Eye (tissue), 1 donor: ENCODE measurements around the gene MERTK.
"Not testable (repeated sequence)": the region's sequence is repeated elsewhere in the genome, so short reads cannot be mapped to it uniquely, and the experiment has no call there.

ENCODE experiments used
- DNase-seq: peaks from one replicate; pipeline ENCODE4 v3.0.0-alpha.2; 2015

Gene MERTK

GRCh38 chr2:112018846-112019245 is 120.4 kb downstream of the MERTK start:
- DNase-seq = no peak

GRCh38 chr2:112019569-112019982 is 121.2 kb downstream of the MERTK start:
- DNase-seq = no peak

GRCh38 chr2:112020561-112020960 is 122.2 kb downstream of the MERTK start:
- DNase-seq = no peak

DNA sequence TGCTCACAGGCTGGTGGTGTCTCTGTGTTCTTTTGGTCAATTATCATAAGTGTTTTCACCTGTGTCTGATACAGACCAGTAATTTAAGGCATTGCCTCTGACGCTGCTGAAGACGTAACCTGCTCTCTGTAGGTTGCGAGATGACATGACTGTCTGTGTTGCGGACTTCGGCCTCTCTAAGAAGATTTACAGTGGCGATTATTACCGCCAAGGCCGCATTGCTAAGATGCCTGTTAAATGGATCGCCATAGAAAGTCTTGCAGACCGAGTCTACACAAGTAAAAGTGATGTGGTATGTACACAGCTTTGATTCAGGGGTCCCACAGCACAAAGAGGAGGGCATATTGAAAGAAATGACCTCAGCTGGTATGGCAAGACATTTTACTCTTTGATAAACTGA is 122.9 kb downstream of the MERTK start:
- DNase-seq = no peak

GRCh38 chr2:112021781-112022231 is 123.4 kb downstream of the MERTK start:
- DNase-seq = no peak

DNA sequence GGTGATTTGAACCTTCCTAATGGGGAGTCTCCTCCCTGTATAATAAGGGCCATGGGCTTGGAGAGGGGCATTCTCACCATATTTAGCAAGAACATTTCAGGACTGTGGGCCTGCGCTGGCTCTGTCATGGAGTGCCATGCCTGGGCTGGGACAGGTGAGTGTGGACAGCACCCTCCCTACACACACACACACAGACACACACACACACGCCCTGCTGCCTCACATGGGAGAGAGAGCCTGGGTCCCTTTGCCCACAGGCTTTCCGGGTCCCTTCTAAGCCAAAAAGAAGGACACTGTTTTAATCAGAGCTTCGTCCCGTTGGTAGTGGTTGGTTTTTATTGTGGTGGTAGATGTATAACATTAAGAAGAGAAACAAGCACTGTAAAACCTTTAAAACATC is 125.3 kb downstream of the MERTK start:
- DNase-seq = no peak

- no peak for DNase-seq
Measured at GRCh38 chr2:112024231-112024630, 125.8 kb downstream of the MERTK start.

DNA sequence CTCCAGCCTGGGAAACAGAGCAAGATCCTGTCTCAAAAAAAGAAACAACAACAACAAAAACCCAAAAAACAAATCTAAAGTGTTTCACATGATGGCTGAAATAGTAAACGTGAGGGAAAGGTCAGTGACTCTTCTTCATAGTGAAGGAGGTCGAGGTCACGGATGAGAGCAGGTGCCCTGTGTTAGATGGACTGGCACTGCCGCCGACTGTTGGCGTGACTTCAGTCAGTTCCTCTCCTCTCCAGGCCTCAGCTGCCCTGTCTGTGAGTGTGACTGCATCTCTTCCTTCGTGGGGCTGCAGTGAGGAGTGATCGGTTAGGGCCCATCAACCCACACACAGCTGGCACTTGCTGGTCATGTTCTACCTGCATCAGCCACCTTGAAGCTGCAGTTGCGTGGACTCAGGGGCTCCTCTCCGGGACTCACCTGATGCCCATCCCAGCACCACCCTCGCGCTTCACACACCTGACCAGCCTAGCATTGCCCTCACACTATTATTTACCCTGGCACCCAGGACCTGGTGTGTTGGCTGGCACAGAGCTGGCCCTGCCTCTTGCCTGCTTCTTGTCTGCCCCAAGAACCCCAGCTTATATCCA is 126.6 kb downstream of the MERTK start:
- no peak for DNase-seq

DNA sequence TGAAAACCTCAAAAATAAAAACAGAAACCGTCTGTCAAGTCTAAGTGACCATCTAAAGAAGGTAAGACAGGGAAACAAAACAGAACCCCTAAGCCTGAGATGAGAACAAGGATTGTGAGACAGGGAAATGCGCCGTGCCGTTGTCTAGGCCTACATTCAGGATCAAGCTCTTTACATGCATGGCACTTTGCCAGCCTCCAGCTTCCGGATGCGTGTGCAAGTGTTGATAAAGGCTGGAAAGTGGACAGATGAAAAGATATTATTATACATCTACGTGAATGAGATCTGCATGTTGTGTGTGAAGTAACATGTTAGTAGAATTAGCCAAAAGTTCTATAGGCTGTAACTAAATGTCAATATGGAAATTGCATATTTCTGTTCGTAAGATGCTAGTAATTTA is 128.1 kb downstream of the MERTK start:
- DNase-seq = no peak

DNA sequence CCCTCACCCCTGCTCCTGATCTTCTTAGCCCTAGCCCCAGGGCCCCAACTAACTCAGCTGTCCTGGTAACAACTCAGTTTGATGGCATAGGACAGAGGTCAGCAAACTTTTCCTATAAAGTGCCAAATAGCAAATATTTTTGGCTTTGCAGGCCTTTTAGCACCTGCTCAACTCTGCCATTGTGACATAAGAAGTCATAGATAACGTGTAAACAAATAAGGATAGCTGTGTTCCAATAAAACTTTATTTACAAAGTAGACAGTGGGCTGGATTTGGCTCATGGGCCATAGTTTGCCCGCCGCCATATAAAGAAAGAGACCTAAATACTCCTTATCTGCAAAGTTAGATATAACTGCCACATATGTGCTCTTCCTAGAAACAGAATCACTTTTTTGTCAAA is 129.4 kb downstream of the MERTK start:
- no peak for DNase-seq

GRCh38 chr2:112029164-112029563 is 130.8 kb downstream of the MERTK start:
- no peak for DNase-seq

- DNase-seq = peak; percentile 38
Measured at GRCh38 chr2:112031473-112032223, 133.2 kb downstream of the MERTK start.

GRCh38 chr2:112032224-112032586 is 133.8 kb downstream of the MERTK start:
- no peak for DNase-seq

GRCh38 chr2:112032689-112033465 is 134.5 kb downstream of the MERTK start:
- peak; percentile 8 for DNase-seq

- no peak for DNase-seq
Measured at GRCh38 chr2:112033600-112033999, 135.2 kb downstream of the MERTK start.

- DNase-seq = no peak
Measured at GRCh38 chr2:112034924-112035323, 136.5 kb downstream of the MERTK start.

- DNase-seq = no peak
Measured at GRCh38 chr2:112035786-112036185, 137.4 kb downstream of the MERTK start.

DNA sequence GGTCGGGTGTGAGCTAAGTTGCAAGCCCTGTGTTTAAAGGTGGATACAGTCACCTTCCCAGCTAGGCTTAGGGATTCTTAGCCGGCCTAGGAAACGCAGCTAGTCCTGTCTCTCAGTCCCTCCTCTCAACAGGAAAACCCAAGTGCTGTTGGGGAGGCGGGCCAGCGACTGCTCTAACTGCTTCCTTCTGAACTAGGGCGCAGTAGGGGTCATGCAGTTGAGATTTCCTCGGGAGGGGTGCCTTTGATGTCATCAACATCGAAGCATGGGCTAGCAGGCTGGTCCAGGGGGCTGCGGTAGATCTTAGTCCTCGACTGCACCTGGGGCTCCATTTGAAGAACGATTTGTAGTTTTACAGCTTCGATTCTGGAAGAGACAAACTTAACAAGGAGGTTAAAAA is 141.1 kb downstream of the MERTK start:
- DNase-seq = not testable (repeated sequence)

DNA sequence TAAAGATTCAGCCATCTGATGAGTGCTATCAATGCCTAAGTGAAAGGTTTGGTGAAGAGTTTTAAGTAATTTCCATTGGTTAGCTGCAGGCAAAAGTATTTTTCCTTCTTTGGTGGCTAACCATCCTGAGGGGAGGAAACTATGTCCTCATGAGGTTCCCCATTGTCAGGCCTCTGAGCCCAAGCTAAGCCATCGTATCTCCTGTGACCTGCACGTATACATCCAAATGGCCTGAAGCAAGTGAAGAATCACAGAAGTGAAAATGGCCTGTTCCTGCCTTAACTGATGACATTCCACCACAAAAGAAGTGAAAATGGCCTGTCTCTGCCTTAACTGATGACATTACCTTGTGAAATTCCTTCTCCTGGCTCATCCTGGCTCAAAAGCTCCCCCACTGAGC is 141.7 kb downstream of the MERTK start:
- not testable (repeated sequence) for DNase-seq

- DNase-seq = not testable (repeated sequence)
Measured at GRCh38 chr2:112041460-112041859, 143.1 kb downstream of the MERTK start.

GRCh38 chr2:112045446-112046014 is 147.1 kb downstream of the MERTK start:
- no peak for DNase-seq

GRCh38 chr2:112046231-112046630 is 147.8 kb downstream of the MERTK start:
- DNase-seq = no peak

GRCh38 chr2:112047537-112048235 is 149.3 kb downstream of the MERTK start:
- peak; percentile 3 for DNase-seq
